ENCODE data around the gene PDE4A. TPM values are rescaled to one million over a fixed set of nuclear protein-coding genes. Genes with fewer than 3 reads are reported as not detected.
"Not testable (repeated sequence)": the region's sequence is repeated elsewhere in the genome, so short reads cannot be mapped to it uniquely, and the experiment has no call there.

The PDE4A gene
- total and polyA plus RNA-seq, 2 experiments from 2014 or later: 2.4 to 15.9 TPM

GRCh38 chr19:10378124-10378523 lies 42.2 kb upstream of the PDE4A start:
- Histone ChIP-seq H3K27ac (no peak overlapping the region), H3K9me2 (ENCODE audit: insufficient read depth) (no peaks in the 10 kb centered on the region), H3F3A (ENCODE audit: insufficient read depth) (no peaks in the 10 kb centered on the region), H4K20me1 (ENCODE audit: insufficient read depth) (no peaks in the 10 kb centered on the region), H3K4me3 (no peak overlapping the region), H3K4me1 (ENCODE audit: insufficient read depth) (no peaks in the 10 kb centered on the region), H3K27me3 (replicated peaks; ENCODE audit: insufficient read depth) (no peaks in the 10 kb centered on the region), H3K79me2 (ENCODE audit: insufficient read depth) (peaks cover 11% of the 10 kb centered on the region), H3K36me3 (ENCODE audit: low read depth) (peaks cover 5% of the 10 kb centered on the region; the same call in 1 of the 2 replicates), H3K4me2 (ENCODE audit: unreplicated experiment) (no peak overlapping the region), H3K9me3 (ENCODE audit: low read depth) (no peaks in the 10 kb centered on the region), H3K9ac (no peak overlapping the region), H2AFZ (no peak overlapping the region)
- in situ Hi-C loops (cut with MboI): loop anchor here (25.0 kb wide), 1 partner anchor 441 kb away; the partner anchor contains the start of gene OLFM2
- DNase-seq: peak; percentile 12
- TF ChIP-seq EZH2 (IDR thresholded peaks at IDR 0.05; ENCODE audit: insufficient read depth, poor library complexity, severe bottlenecking) (no peak), EZH2phosphoT487 (IDR thresholded peaks at IDR 0.05; ENCODE audit: insufficient read depth, low read depth) (no peak)
- WGBS, 2 experiments (ENCODE audit: low coverage in 1 of 2, low lambda C conversion rate in 2 of 2, missing lambda C conversion rate in 2 of 2): 93 to 99% methylated on average over 7 to 8 of the region's 8 CpGs

- Histone ChIP-seq H3F3A (ENCODE audit: insufficient read depth) (no peaks in the 10 kb centered on the region), H3K9me3 (ENCODE audit: low read depth) (no peaks in the 10 kb centered on the region), H3K4me1 (ENCODE audit: insufficient read depth) (no peaks in the 10 kb centered on the region), H3K27me3 (replicated peaks; ENCODE audit: insufficient read depth) (no peaks in the 10 kb centered on the region), H3K9me2 (ENCODE audit: insufficient read depth) (no peaks in the 10 kb centered on the region), H3K4me2 (ENCODE audit: unreplicated experiment) (peak overlapping the region; percentile 93), H2AFZ (peak overlapping the region; percentile 87), H4K20me1 (ENCODE audit: insufficient read depth) (no peaks in the 10 kb centered on the region), H3K36me3 (ENCODE audit: low read depth) (0 out of 2 replicates have a peak, but pooled peaks cover 5% of the 10 kb centered on the region), H3K9ac (peak overlapping the region; percentile 83), H3K4me3 (peak overlapping the region; percentile 85), H3K27ac (no peak overlapping the region; the same call in 1 of the 2 replicates), H3K79me2 (ENCODE audit: insufficient read depth) (peaks cover 11% of the 10 kb centered on the region)
- in situ Hi-C loops (cut with MboI): loop anchor here (25.0 kb wide), 1 partner anchor 443 kb away; the partner anchor contains the start of gene OLFM2
- DNase-seq: peak; percentile 41
- no peak for TF ChIP-seq EZH2 (IDR thresholded peaks at IDR 0.05; ENCODE audit: insufficient read depth, poor library complexity, severe bottlenecking)
- TF ChIP-seq EZH2phosphoT487 (IDR thresholded peaks at IDR 0.05; ENCODE audit: insufficient read depth, low read depth): no peak
- WGBS, 2 experiments (ENCODE audit: low coverage in 1 of 2, low lambda C conversion rate in 2 of 2, missing lambda C conversion rate in 2 of 2): 0 to 1% methylated on average over 10 of the region's 10 CpGs
Observed at GRCh38 chr19:10379880-10380312, 40.4 kb upstream of the PDE4A start.

- Histone ChIP-seq H3K27me3 (replicated peaks; ENCODE audit: insufficient read depth) (no peaks in the 10 kb centered on the region), H3K4me3 (peak within 1 kb of the TSS; percentile 85), H3K9me3 (ENCODE audit: low read depth) (no peaks in the 10 kb centered on the region), H3F3A (ENCODE audit: insufficient read depth) (no peaks in the 10 kb centered on the region), H3K36me3 (ENCODE audit: low read depth) (0 out of 2 replicates have a peak, but pooled peaks cover 5% of the 10 kb centered on the region), H4K20me1 (ENCODE audit: insufficient read depth) (no peaks in the 10 kb centered on the region), H3K9me2 (ENCODE audit: insufficient read depth) (no peaks in the 10 kb centered on the region), H3K9ac (peak within 1 kb of the TSS; percentile 83), H3K4me1 (ENCODE audit: insufficient read depth) (no peaks in the 10 kb centered on the region), H2AFZ (peak within 1 kb of the TSS; percentile 94), H3K27ac (peak within 1 kb of the TSS; percentile 16), H3K79me2 (ENCODE audit: insufficient read depth) (peaks cover 11% of the 10 kb centered on the region), H3K4me2 (ENCODE audit: unreplicated experiment) (peak within 1 kb of the TSS; percentile 93)
- DNase-seq: peak; percentile 99
- in situ Hi-C loops (cut with MboI): loop anchor here (25.0 kb wide), 1 partner anchor 443 kb away; the partner anchor contains the start of gene OLFM2
- TF ChIP-seq EZH2 (IDR thresholded peaks at IDR 0.05; ENCODE audit: insufficient read depth, poor library complexity, severe bottlenecking) (no peak), EZH2phosphoT487 (IDR thresholded peaks at IDR 0.05; ENCODE audit: insufficient read depth, low read depth) (no peak)
- 1 to 2% methylated on average over 57 to 58 of the region's 58 CpGs for WGBS, 2 experiments (ENCODE audit: low coverage in 1 of 2, low lambda C conversion rate in 2 of 2, missing lambda C conversion rate in 2 of 2)
Observed at GRCh38 chr19:10380313-10381102, 39.8 kb upstream of the PDE4A start, which contains the start of gene TYK2. TYK2 (minus strand) TSS chr19:10380572; CDS start chr19:10378406, 2,166 bp downstream.

- not testable (repeated sequence) for H2AFZ ChIP-seq; H3K9ac ChIP-seq; H4K20me1 ChIP-seq (ENCODE audit: insufficient read depth); H3K27me3 ChIP-seq (replicated peaks; ENCODE audit: insufficient read depth); H3K9me2 ChIP-seq (ENCODE audit: insufficient read depth); H3K4me2 ChIP-seq (ENCODE audit: unreplicated experiment); H3K4me3 ChIP-seq; DNase-seq; H3K36me3 ChIP-seq (ENCODE audit: low read depth); H3K27ac ChIP-seq; H3K4me1 ChIP-seq (ENCODE audit: insufficient read depth); H3K9me3 ChIP-seq (ENCODE audit: low read depth); H3F3A ChIP-seq (ENCODE audit: insufficient read depth)
- peaks cover 11% of the 10 kb centered on the region for H3K79me2 ChIP-seq (ENCODE audit: insufficient read depth)
- in situ Hi-C loops (cut with MboI): loop anchor here (25.0 kb wide), 1 partner anchor 446 kb away; the partner anchor contains the start of gene OLFM2
- 86 to 94% methylated on average over 6 to 8 of the region's 8 CpGs for whole genome bisulfite sequencing, 2 experiments (ENCODE audit: low coverage in 1 of 2, low lambda C conversion rate in 2 of 2, missing lambda C conversion rate in 2 of 2)
Observed at GRCh38 chr19:10383223-10383499, 37.2 kb upstream of the PDE4A start.
